Calu3 (cell line): ENCODE measurements around the gene PIEZO1. TPM values are rescaled to one million over a fixed set of nuclear protein-coding genes. Genes with fewer than 3 reads are reported as not detected.
A peak's percentile ranks its signal among the peaks of the same experiment; 100 is the strongest.

Experiments
- BruUV-seq: library from RNA; stranded (reverse); fragments of 400-500 nt; replicated peaks from 2 replicates; lab custom pipeline; 2021; lab: Mats Ljungman, UMichigan
- CTCF ChIA-PET: fragments of 300-600 bp; sonication (Branson Sonifier 250); formaldehyde crosslinking; loops from one replicate; lab custom pipeline; 2022; ENCODE audit warnings: antibody characterized with exemption; lab: Charles Lee
- DNase-seq: peaks from one replicate; pipeline ENCODE4 v3.0.0; 2022
- H3K27ac Mint-ChIP-seq: one replicate; pipeline ENCODE4 v1.8.0; 2022; ENCODE audit warnings: mixed read lengths; ENCODE audit not compliant: unreplicated experiment
- H3K27me3 Mint-ChIP-seq: one replicate; pipeline ENCODE4 v1.8.0; 2022; ENCODE audit warnings: mixed read lengths; ENCODE audit not compliant: unreplicated experiment
- H3K36me3 Mint-ChIP-seq: one replicate; pipeline ENCODE4 v1.8.0; 2022; ENCODE audit warnings: mild to moderate bottlenecking, moderate library complexity, mixed read lengths; ENCODE audit not compliant: insufficient read depth, unreplicated experiment
- H3K4me1 Mint-ChIP-seq: one replicate; pipeline ENCODE4 v1.8.0; 2022; ENCODE audit warnings: mild to moderate bottlenecking, low read depth, mixed read lengths; ENCODE audit not compliant: unreplicated experiment
- H3K4me3 Mint-ChIP-seq: one replicate; pipeline ENCODE4 v1.8.0; 2022; ENCODE audit warnings: mild to moderate bottlenecking, low read depth, moderate library complexity, mixed read lengths; ENCODE audit not compliant: unreplicated experiment
- H3K9me3 Mint-ChIP-seq: one replicate; pipeline ENCODE4 v1.8.0; 2022; ENCODE audit warnings: low read depth, mixed read lengths; ENCODE audit not compliant: unreplicated experiment
- CTCF ChIP-seq: fragments of 200-600 bp; IDR thresholded peaks from one replicate; pipeline ENCODE4 v1.8.0; 2022; ENCODE audit warnings: antibody characterized with exemption; ENCODE audit not compliant: unreplicated experiment
- intact Hi-C: fragments of 100-400 bp; cut with micrococcal nuclease; formaldehyde crosslinking; loops from one replicate; pipeline ENCODE4 v1.10.0; 2022; ENCODE audit not compliant: unreplicated experiment
- total RNA-seq: library from RNA; stranded (reverse); gene quantifications from 2 replicates; pipeline ENCODE4 v1.2.3, GENCODE V29; 2022

Gene PIEZO1
- total RNA-seq, 1 experiment from 2014 or later: 199 TPM

- peaks cover 12% of the 10 kb centered on the region for H3K4me1 Mint-ChIP-seq
- H3K4me3 Mint-ChIP-seq: peak within 1 kb of the TSS; percentile 97
- BruUV-seq: TSS peak; percentile 14
- intact Hi-C loops: loop anchor here (2.0 kb wide), 1 partner anchor 359 kb away; the partner anchor contains the start of gene CDH15
- no peaks in the 10 kb centered on the region for H3K27me3 Mint-ChIP-seq
- H3K36me3 Mint-ChIP-seq: peaks cover 68% of the 10 kb centered on the region
- H3K9me3 Mint-ChIP-seq: no peaks in the 10 kb centered on the region
- no peak for TF ChIP-seq CTCF
- DNase-seq: peak; percentile 99
- peak within 1 kb of the TSS; percentile 97 for H3K27ac Mint-ChIP-seq
- CTCF ChIA-PET: interaction anchor here (0.6 to 3.3 kb wide), 10 partner anchors 19 to 355 kb away, joined by 3 to 16 read pairs (median 4); no protein-coding TSS in a partner anchor
These were observed 26.9 kb upstream of the PIEZO1 start, which contains the start of gene APRT for GRCh38 chr16:88811769-88812512. Gene APRT, minus strand, starts transcription at chr16:88811928. Its CDS starts 29 bp downstream, at chr16:88811899.

- intact Hi-C loops: no loop called here
- H3K9me3 Mint-ChIP-seq: no peaks in the 10 kb centered on the region
- CTCF ChIA-PET: interaction anchor here (0.6 to 3.3 kb wide), 7 partner anchors 18 to 356 kb away, joined by 3 to 16 read pairs (median 4); no protein-coding TSS in a partner anchor
- H3K27me3 Mint-ChIP-seq: no peaks in the 10 kb centered on the region
- peaks cover 12% of the 10 kb centered on the region for H3K4me1 Mint-ChIP-seq
- TSS peak; percentile 39 for BruUV-seq
- H3K36me3 Mint-ChIP-seq: peaks cover 74% of the 10 kb centered on the region
- H3K27ac Mint-ChIP-seq: peak overlapping the region; percentile 97
- TF ChIP-seq CTCF: no peak
- peak; percentile 88 for DNase-seq
- peak overlapping the region; percentile 97 for H3K4me3 Mint-ChIP-seq
These were observed 26.1 kb upstream of the PIEZO1 start for GRCh38 chr16:88810912-88811768.

GRCh38 chr16:88810166-88810911, 25.3 kb upstream of the PIEZO1 start:
- BruUV-seq: no TSS peak
- TF ChIP-seq CTCF: no peak
- intact Hi-C loops: no loop called here
- CTCF ChIA-PET: interaction anchor here (1.2 to 3.3 kb wide), 6 partner anchors 17 to 357 kb away, joined by 3 to 16 read pairs (median 4); no protein-coding TSS in a partner anchor
- no peaks in the 10 kb centered on the region for H3K9me3 Mint-ChIP-seq
- DNase-seq: no peak
- peak overlapping the region; percentile 97 for H3K27ac Mint-ChIP-seq
- H3K27me3 Mint-ChIP-seq: no peaks in the 10 kb centered on the region
- peaks cover 12% of the 10 kb centered on the region for H3K4me1 Mint-ChIP-seq
- peaks cover 82% of the 10 kb centered on the region for H3K36me3 Mint-ChIP-seq
- peak overlapping the region; percentile 97 for H3K4me3 Mint-ChIP-seq
